Measurements from ENCODE around the gene EMC8. TPM values are rescaled to one million over a fixed set of nuclear protein-coding genes. Genes with fewer than 3 reads are reported as not detected.

Gene EMC8
- total and polyA plus RNA-seq, 2 of the 8 experiments (the other 6 are each of a cell fraction or from before 2014, with no cell fraction given), result 52.2 to 69.7 TPM

GRCh38 chr16:85820604-85821372, 21.4 kb upstream of the EMC8 start (continued):
- no peak for TF ChIP-seq MAX (IDR thresholded peaks at IDR 0.05)

Data from H1 (cell line).